Measurements from ENCODE around the gene CYP4F22.
"Not testable (repeated sequence)": the region's sequence is repeated elsewhere in the genome, so short reads cannot be mapped to it uniquely, and the experiment has no call there.

Gene CYP4F22

GRCh38 chr19:15495151-15495550 is 13.2 kb upstream of the CYP4F22 start:
- DNase-seq = no peak

GRCh38 chr19:15498156-15498858 is 10.0 kb upstream of the CYP4F22 start:
- DNase-seq = no peak

GRCh38 chr19:15498910-15499309 is 9.4 kb upstream of the CYP4F22 start:
- no peak for DNase-seq

GRCh38 chr19:15501596-15501995 is 6.7 kb upstream of the CYP4F22 start:
- DNase-seq = no peak

GRCh38 chr19:15502264-15502663 is 6.1 kb upstream of the CYP4F22 start:
- no peak for DNase-seq

- DNase-seq = no peak
These were observed 2.2 kb upstream of the CYP4F22 start for GRCh38 chr19:15506074-15506571.

- no peak for DNase-seq
These were observed 974 bp upstream of the CYP4F22 start for GRCh38 chr19:15507068-15508034.

- DNase-seq = no peak
These were observed 3.5 kb downstream of the CYP4F22 start for GRCh38 chr19:15511671-15512424.

GRCh38 chr19:15515227-15515625 is 6.9 kb downstream of the CYP4F22 start:
- DNase-seq = not testable (repeated sequence)

- no peak for DNase-seq
These were observed 8.0 kb downstream of the CYP4F22 start for GRCh38 chr19:15516363-15516762.

GRCh38 chr19:15517778-15518177 is 9.5 kb downstream of the CYP4F22 start:
- DNase-seq = no peak

- no peak for DNase-seq
These were observed 11.2 kb downstream of the CYP4F22 start for GRCh38 chr19:15519433-15519976.

- no peak for DNase-seq
These were observed 16.5 kb downstream of the CYP4F22 start for GRCh38 chr19:15524781-15525180.

- no peak for DNase-seq
These were observed 17.0 kb downstream of the CYP4F22 start for GRCh38 chr19:15525291-15525690.

GRCh38 chr19:15526408-15526807 is 18.1 kb downstream of the CYP4F22 start:
- DNase-seq = no peak

GRCh38 chr19:15527705-15528104 is 19.4 kb downstream of the CYP4F22 start:
- no peak for DNase-seq

- DNase-seq = no peak
These were observed 21.5 kb downstream of the CYP4F22 start for GRCh38 chr19:15529774-15530372.

- DNase-seq = no peak
These were observed 24.6 kb downstream of the CYP4F22 start for GRCh38 chr19:15532779-15533521.

GRCh38 chr19:15533522-15533830 is 25.2 kb downstream of the CYP4F22 start:
- DNase-seq = not testable (repeated sequence)

GRCh38 chr19:15534957-15535864 is 26.9 kb downstream of the CYP4F22 start:
- no peak for DNase-seq

GRCh38 chr19:15536350-15536749 is 28.0 kb downstream of the CYP4F22 start:
- DNase-seq = no peak
